ENCODE data around the gene IPO11.
"Not testable (repeated sequence)": the region's sequence is repeated elsewhere in the genome, so short reads cannot be mapped to it uniquely, and the experiment has no call there.

IPO11 gene

GRCh38 chr5:62650197-62650596 is 237.6 kb downstream of the IPO11 start:
- no peak for DNase-seq

- DNase-seq: no peak
These were observed 239.7 kb downstream of the IPO11 start for GRCh38 chr5:62652225-62652624.

- no peak for DNase-seq
These were observed 240.7 kb downstream of the IPO11 start for GRCh38 chr5:62653001-62653863.

GRCh38 chr5:62653864-62654575 is 241.5 kb downstream of the IPO11 start:
- DNase-seq: no peak

- DNase-seq: not testable (repeated sequence)
These were observed 245.2 kb downstream of the IPO11 start for GRCh38 chr5:62657772-62658171.

- no peak for DNase-seq
These were observed 248.6 kb downstream of the IPO11 start for GRCh38 chr5:62661126-62661525.

GRCh38 chr5:62662521-62662920 is 250.0 kb downstream of the IPO11 start:
- DNase-seq: no peak

GRCh38 chr5:62671479-62671878 is 258.9 kb downstream of the IPO11 start:
- DNase-seq: no peak

- DNase-seq: not testable (repeated sequence)
These were observed 264.0 kb downstream of the IPO11 start for GRCh38 chr5:62676596-62676995.
